Loucy (cell line): ENCODE measurements around the gene TNPO3.
A peak's percentile ranks its signal among the peaks of the same experiment; 100 is the strongest.

Source experiments
- H2AFZ ChIP-seq: fragments of 200-600 bp; sonication (generic); 2 replicates; pipeline ENCODE4 v1.6.0; 2016; ENCODE audit warnings: antibody characterized with exemption, mild to moderate bottlenecking, low read length, moderate library complexity
- H3F3A ChIP-seq: fragments of 200-600 bp; 2 replicates; pipeline ENCODE4 v1.6.0; 2016; ENCODE audit warnings: antibody characterized with exemption, low read depth, mild to moderate bottlenecking
- H3K27me3 ChIP-seq: fragments of 200-600 bp; sonication (generic); 2 replicates; pipeline ENCODE4 v1.6.1; 2014; ENCODE audit warnings: low read length, mild to moderate bottlenecking; ENCODE audit not compliant: insufficient read depth, poor library complexity, severe bottlenecking
- H3K36me3 ChIP-seq: fragments of 200-600 bp; sonication (generic); 2 replicates; pipeline ENCODE4 v1.6.1; 2016; ENCODE audit warnings: low read length; ENCODE audit not compliant: insufficient read depth
- H3K4me1 ChIP-seq: fragments of 200-600 bp; sonication (generic); 2 replicates; pipeline ENCODE4 v1.5.1; 2014; ENCODE audit warnings: low read length, mild to moderate bottlenecking; ENCODE audit not compliant: insufficient read depth, poor library complexity, severe bottlenecking
- H3K4me2 ChIP-seq: fragments of 200-600 bp; sonication (generic); 2 replicates; pipeline ENCODE4 v1.6.0; 2014; ENCODE audit warnings: antibody characterized with exemption, low read length, low read depth, mild to moderate bottlenecking; ENCODE audit not compliant: poor library complexity, severe bottlenecking
- H3K4me3 ChIP-seq: fragments of 200-600 bp; sonication (generic); 2 replicates; pipeline ENCODE4 v1.5.1; 2014; ENCODE audit warnings: low read length, mild to moderate bottlenecking, mixed read lengths; ENCODE audit not compliant: poor library complexity, severe bottlenecking
- H3K79me2 ChIP-seq: fragments of 200-600 bp; sonication (generic); 2 replicates; pipeline ENCODE4 v1.6.1; 2014; ENCODE audit warnings: low read length; ENCODE audit not compliant: insufficient read depth
- H3K9ac ChIP-seq: fragments of 200-600 bp; sonication (generic); 2 replicates; pipeline ENCODE4 v1.6.0; 2014; ENCODE audit warnings: mild to moderate bottlenecking, low read depth, low read length, moderate library complexity; ENCODE audit not compliant: poor library complexity, severe bottlenecking
- H3K9me2 ChIP-seq: fragments of 200-600 bp; sonication (generic); replicated peaks from 2 replicates; pipeline ENCODE4 v1.6.1; 2016; ENCODE audit warnings: low read depth, low read length, mixed read lengths
- H3K9me3 ChIP-seq: fragments of 200-600 bp; sonication (generic); 2 replicates; pipeline ENCODE4 v1.6.1; 2014; ENCODE audit warnings: mild to moderate bottlenecking, antibody characterized with exemption, low read length, low read depth; ENCODE audit not compliant: insufficient read depth
- H4K20me1 ChIP-seq: fragments of 200-600 bp; sonication (generic); 2 replicates; pipeline ENCODE4 v1.6.0; 2014; ENCODE audit warnings: antibody characterized with exemption, low read length, mild to moderate bottlenecking; ENCODE audit not compliant: insufficient read depth, poor library complexity, severe bottlenecking
- EZH2phosphoT487 ChIP-seq: fragments of 200-600 bp; IDR thresholded peaks from 2 replicates; pipeline ENCODE4 v1.6.1; 2018; ENCODE audit warnings: antibody characterized with exemption, mild to moderate bottlenecking, moderate library complexity, borderline replicate concordance
- TF ChIP-seq, protein P1 (sequence below): fragments of 200-600 bp; sonication (generic); conservative IDR thresholded peaks from 2 replicates; pipeline ENCODE4 v1.5.1; 2014; ENCODE audit warnings: mild to moderate bottlenecking, antibody characterized with exemption, low read length

The TNPO3 gene

DNA sequence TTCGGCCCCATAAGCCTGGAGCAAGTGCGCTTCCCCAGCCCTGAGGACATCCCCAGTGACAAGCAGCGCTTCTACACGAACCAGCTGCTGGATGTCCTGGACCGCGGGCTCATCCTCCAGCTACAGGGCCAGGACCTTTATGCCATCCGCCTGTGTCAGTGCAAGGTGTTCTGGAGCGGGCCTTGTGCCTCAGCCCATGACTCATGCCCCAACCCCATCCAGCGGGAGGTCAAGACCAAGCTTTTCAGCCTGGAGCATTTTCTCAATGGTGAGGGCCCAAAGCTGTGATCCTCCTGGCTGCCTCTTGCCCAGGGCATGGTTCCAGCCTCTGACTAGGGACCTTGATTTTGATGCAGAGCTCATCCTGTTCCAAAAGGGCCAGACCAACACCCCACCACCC lies 107.1 kb downstream of the TNPO3 start:
- no peak overlapping the region for H3K4me3 ChIP-seq
- no peaks in the 10 kb centered on the region for H3K9me3 ChIP-seq
- H3F3A ChIP-seq: peaks cover 3% of the 10 kb centered on the region; the same call in 1 of the 2 replicates
- no peak overlapping the region for H3K4me2 ChIP-seq
- peaks cover 87% of the 10 kb centered on the region; the same call in 1 of the 2 replicates for H3K36me3 ChIP-seq
- no peaks in the 10 kb centered on the region for H3K27me3 ChIP-seq
- TF ChIP-seq, protein P1, sequence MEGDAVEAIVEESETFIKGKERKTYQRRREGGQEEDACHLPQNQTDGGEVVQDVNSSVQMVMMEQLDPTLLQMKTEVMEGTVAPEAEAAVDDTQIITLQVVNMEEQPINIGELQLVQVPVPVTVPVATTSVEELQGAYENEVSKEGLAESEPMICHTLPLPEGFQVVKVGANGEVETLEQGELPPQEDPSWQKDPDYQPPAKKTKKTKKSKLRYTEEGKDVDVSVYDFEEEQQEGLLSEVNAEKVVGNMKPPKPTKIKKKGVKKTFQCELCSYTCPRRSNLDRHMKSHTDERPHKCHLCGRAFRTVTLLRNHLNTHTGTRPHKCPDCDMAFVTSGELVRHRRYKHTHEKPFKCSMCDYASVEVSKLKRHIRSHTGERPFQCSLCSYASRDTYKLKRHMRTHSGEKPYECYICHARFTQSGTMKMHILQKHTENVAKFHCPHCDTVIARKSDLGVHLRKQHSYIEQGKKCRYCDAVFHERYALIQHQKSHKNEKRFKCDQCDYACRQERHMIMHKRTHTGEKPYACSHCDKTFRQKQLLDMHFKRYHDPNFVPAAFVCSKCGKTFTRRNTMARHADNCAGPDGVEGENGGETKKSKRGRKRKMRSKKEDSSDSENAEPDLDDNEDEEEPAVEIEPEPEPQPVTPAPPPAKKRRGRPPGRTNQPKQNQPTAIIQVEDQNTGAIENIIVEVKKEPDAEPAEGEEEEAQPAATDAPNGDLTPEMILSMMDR: no peak
- TF ChIP-seq EZH2phosphoT487: no peak
- no peak overlapping the region for H2AFZ ChIP-seq
- H3K9ac ChIP-seq: no peak overlapping the region
- peaks cover 11% of the 10 kb centered on the region for H4K20me1 ChIP-seq
- peaks cover 40% of the 10 kb centered on the region for H3K79me2 ChIP-seq
- no peaks in the 10 kb centered on the region for H3K9me2 ChIP-seq
- H3K4me1 ChIP-seq: peaks cover 17% of the 10 kb centered on the region

DNA sequence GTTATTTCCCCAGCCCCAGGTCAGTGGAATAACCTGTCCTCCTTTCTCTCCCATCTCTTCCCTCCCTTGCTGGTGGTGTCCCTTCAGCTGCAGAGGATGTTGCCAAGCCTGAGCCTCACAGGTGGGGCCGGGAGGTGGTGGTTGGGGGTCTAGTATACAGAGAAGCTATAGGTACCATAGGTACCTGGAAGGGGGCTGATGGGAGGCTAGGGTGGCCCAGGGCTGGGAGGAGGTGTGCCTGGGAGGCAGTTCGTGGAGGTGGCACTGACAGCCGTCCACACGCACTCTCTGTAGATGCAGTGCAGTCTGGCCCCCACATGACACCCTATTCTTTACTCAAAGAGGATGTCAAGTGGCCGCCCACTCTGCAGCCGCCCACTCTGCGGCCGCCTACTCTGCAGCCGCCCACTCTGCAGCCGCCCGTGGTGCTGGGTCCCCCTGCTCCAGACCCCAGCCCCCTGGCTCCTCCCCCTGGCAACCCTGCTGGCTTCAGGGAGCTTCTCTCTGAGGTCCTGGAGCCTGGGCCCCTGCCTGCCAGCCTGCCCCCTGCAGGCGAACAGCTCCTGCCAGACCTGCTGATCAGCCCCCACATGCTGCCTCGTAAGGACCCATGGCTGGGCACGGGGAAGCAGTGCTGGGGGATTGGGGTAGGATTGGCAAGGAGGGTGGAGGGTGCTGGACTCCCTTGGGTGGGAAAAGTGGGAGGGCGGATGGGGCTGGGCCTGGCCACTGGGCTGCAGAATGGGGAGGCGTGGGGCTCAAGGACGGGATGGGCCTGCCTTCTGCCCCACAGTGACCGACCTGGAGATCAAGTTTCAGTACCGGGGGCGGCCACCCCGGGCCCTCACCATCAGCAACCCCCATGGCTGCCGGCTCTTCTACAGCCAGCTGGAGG lies 107.7 kb downstream of the TNPO3 start:
- peaks cover 22% of the 10 kb centered on the region for H3K4me1 ChIP-seq
- no peak overlapping the region for H2AFZ ChIP-seq

DNA sequence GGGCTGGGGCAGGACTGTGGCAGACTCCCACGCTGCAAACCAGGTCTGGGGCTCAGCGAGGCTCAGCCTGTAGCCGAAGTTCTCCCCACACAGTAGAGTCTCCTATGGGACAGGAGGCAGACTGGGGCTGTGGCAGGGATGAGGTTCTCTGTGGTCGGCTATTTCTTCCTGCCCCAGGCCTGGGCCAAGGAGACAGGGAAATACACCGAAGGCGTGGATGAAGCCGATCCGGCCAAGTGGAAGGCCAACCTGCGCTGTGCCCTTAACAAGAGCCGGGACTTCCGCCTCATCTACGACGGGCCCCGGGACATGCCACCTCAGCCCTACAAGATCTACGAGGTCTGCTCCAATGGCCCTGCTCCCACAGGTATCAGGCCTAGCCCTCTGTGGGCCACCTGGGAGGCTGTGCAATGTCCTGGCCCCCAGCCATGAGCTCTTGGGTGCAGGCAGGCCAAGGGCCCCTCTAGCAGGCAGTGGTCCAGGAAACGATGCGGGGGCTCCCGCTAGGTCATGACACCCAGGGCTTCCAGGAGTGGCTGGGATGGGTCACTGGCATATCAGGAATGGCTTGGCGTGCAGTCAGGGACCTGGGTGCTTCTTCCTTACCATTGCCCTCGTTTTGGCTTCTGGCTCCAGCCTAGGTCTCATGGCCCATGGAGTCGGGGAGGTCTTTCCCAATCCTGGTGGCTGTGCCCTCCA lies 109.1 kb downstream of the TNPO3 start:
- Histone ChIP-seq H3K36me3 (peaks cover 70% of the 10 kb centered on the region; the same call in 1 of the 2 replicates), H3K9me3 (no peaks in the 10 kb centered on the region), H2AFZ (no peak overlapping the region), H3K9ac (no peak overlapping the region), H3K9me2 (no peaks in the 10 kb centered on the region), H3K27me3 (no peaks in the 10 kb centered on the region), H3K4me2 (no peak overlapping the region), H3K4me1 (peaks cover 32% of the 10 kb centered on the region), H4K20me1 (peaks cover 11% of the 10 kb centered on the region), H3K79me2 (peaks cover 56% of the 10 kb centered on the region), H3K4me3 (no peak overlapping the region), H3F3A (peaks cover 4% of the 10 kb centered on the region; the same call in 1 of the 2 replicates)
- TF ChIP-seq, protein P1: no peak
- no peak for TF ChIP-seq EZH2phosphoT487

More for the DNA sequence above, 107.7 kb downstream of the TNPO3 start:
- peaks cover 80% of the 10 kb centered on the region; the same call in 1 of the 2 replicates for H3K36me3 ChIP-seq
- H3K4me2 ChIP-seq: no peak overlapping the region
- no peaks in the 10 kb centered on the region for H3K9me3 ChIP-seq
- H3K9ac ChIP-seq: no peak overlapping the region
- TF ChIP-seq EZH2phosphoT487: no peak
- TF ChIP-seq, protein P1: peak; percentile 60
- H3K27me3 ChIP-seq: no peaks in the 10 kb centered on the region
- no peaks in the 10 kb centered on the region for H3K9me2 ChIP-seq
- peaks cover 3% of the 10 kb centered on the region; the same call in 1 of the 2 replicates for H3F3A ChIP-seq
- peaks cover 11% of the 10 kb centered on the region for H4K20me1 ChIP-seq
- H3K79me2 ChIP-seq: peaks cover 47% of the 10 kb centered on the region
- H3K4me3 ChIP-seq: no peak overlapping the region
